Measurements from ENCODE around the gene BLVRA.

BLVRA gene

GRCh38 chr7:43747328-43748105 lies 11.0 kb upstream of the BLVRA start:
- H3K27ac ChIP-seq = no peak overlapping the region
- no peak overlapping the region for H3K4me3 ChIP-seq

- Histone ChIP-seq H3K4me3 (no peak overlapping the region), H3K27ac (no peak overlapping the region)
Measured at GRCh38 chr7:43749383-43749940, 9.0 kb upstream of the BLVRA start.

- Histone ChIP-seq H3K4me3 (no peak overlapping the region), H3K27ac (no peak overlapping the region)
Measured at GRCh38 chr7:43750016-43750887, 8.2 kb upstream of the BLVRA start.

- no peak overlapping the region for H3K4me3 ChIP-seq
- no peak overlapping the region for H3K27ac ChIP-seq
Measured at GRCh38 chr7:43752411-43752810, 6.1 kb upstream of the BLVRA start.

- Histone ChIP-seq H3K27ac (no peak overlapping the region), H3K4me3 (no peak overlapping the region)
Measured at GRCh38 chr7:43753271-43753810, 5.1 kb upstream of the BLVRA start.

GRCh38 chr7:43753843-43754242 lies 4.6 kb upstream of the BLVRA start:
- Histone ChIP-seq H3K4me3 (no peak overlapping the region), H3K27ac (no peak overlapping the region)

- no peak overlapping the region for H3K4me3 ChIP-seq
- H3K27ac ChIP-seq = no peak overlapping the region
Measured at GRCh38 chr7:43754596-43754995, 3.9 kb upstream of the BLVRA start.

GRCh38 chr7:43756368-43757072 lies 2.0 kb upstream of the BLVRA start:
- no peak overlapping the region for H3K4me3 ChIP-seq
- peak overlapping the region in 1 of 21 experiments; percentile 26 for H3K27ac ChIP-seq

GRCh38 chr7:43757073-43757720 lies 1.3 kb upstream of the BLVRA start:
- Histone ChIP-seq H3K27ac (peak overlapping the region in 3 of 21 experiments; percentile 26 to 84 (median 78)), H3K4me3 (peak overlapping the region in 1 of 7 experiments; percentile 71)

GRCh38 chr7:43758822-43759683 lies 573 bp downstream of the BLVRA start:
- peak overlapping the region; percentile 65 to 90 (median 84) for H3K4me3 ChIP-seq
- peak overlapping the region; percentile 64 to 91 (median 84) for H3K27ac ChIP-seq

GRCh38 chr7:43760861-43761260 lies 2.4 kb downstream of the BLVRA start:
- Histone ChIP-seq H3K27ac (no peak overlapping the region), H3K4me3 (no peak overlapping the region)

GRCh38 chr7:43761382-43761781 lies 2.9 kb downstream of the BLVRA start:
- H3K27ac ChIP-seq = peak overlapping the region in 1 of 21 experiments; percentile 26

GRCh38 chr7:43761938-43762692 lies 3.6 kb downstream of the BLVRA start:
- H3K27ac ChIP-seq = peak overlapping the region in 1 of 21 experiments; percentile 26
- no peak overlapping the region for H3K4me3 ChIP-seq

More at GRCh38 chr7:43761382-43761781, 2.9 kb downstream of the BLVRA start:
- H3K4me3 ChIP-seq = no peak overlapping the region

- no peak overlapping the region for H3K4me3 ChIP-seq
- H3K27ac ChIP-seq = peak overlapping the region in 1 of 21 experiments; percentile 25
Measured at GRCh38 chr7:43763183-43763582, 4.7 kb downstream of the BLVRA start.

- peak overlapping the region in 9 of 21 experiments; percentile 1 to 53 (median 31) for H3K27ac ChIP-seq
- H3K4me3 ChIP-seq = peak overlapping the region in 1 of 7 experiments; percentile 12
Measured at GRCh38 chr7:43764039-43764761, 5.7 kb downstream of the BLVRA start.

- Histone ChIP-seq H3K4me3 (no peak overlapping the region), H3K27ac (peak overlapping the region in 9 of 21 experiments; percentile 1 to 53 (median 24))
Measured at GRCh38 chr7:43764807-43765491, 6.5 kb downstream of the BLVRA start.

Measured in skin epidermis (tissue), 12 donors.